Fibroblast of lung (primary cell): Measurements from ENCODE around the gene SYMPK. TPM values are rescaled to one million over a fixed set of nuclear protein-coding genes. Genes with fewer than 3 reads are reported as not detected.

ENCODE experiments used
- DNase-seq, 2 donors: peaks; one replicate each; pipeline versions ENCODE4 v3.0.0 to v3.0.0-alpha.2; 2010; ENCODE audit warnings: low read depth in 2 of 2
- H2AFZ ChIP-seq: 2 replicates; pipeline ENCODE4 v1.5.1; 2012; ENCODE audit warnings: low read length, control low read depth, inconsistent platforms
- H3K27ac ChIP-seq: 2 replicates; pipeline ENCODE4 v1.5.1; 2011; ENCODE audit warnings: low read length, control low read depth; ENCODE audit not compliant: insufficient read depth
- H3K27me3 ChIP-seq: 2 replicates; pipeline ENCODE4 v1.5.1; 2011; ENCODE audit warnings: mild to moderate bottlenecking, low read length; ENCODE audit not compliant: control insufficient read depth, insufficient read depth
- H3K36me3 ChIP-seq: 2 replicates; pipeline ENCODE4 v1.5.1; 2011; ENCODE audit warnings: low read length; ENCODE audit not compliant: control insufficient read depth, insufficient read depth
- H3K4me1 ChIP-seq: 2 replicates; pipeline ENCODE4 v1.5.1; 2011; ENCODE audit warnings: low read length; ENCODE audit not compliant: control insufficient read depth, insufficient read depth; ENCODE audit errors: extremely low read depth
- H3K4me2 ChIP-seq: 2 replicates; pipeline ENCODE4 v1.5.1; 2011; ENCODE audit warnings: low read length, control low read depth; ENCODE audit not compliant: insufficient read depth; ENCODE audit errors: extremely low read depth
- H3K4me3 ChIP-seq, 4 experiments: fragments of 200-600 bp in 1 of 4; sonication (generic) in 1 of 4; replicated peaks in 1 of 4; 2 replicates each; pipeline ENCODE4 v1.5.1; 2011 to 2016; ENCODE audit warnings: low read length in 4 of 4, low read depth in 3 of 4, mild to moderate bottlenecking in 3 of 4, control low read depth in 2 of 4, inconsistent platforms in 1 of 4, mixed read lengths in 1 of 4; ENCODE audit not compliant: insufficient read depth in 1 of 4; ENCODE audit errors: control extremely low read depth in 1 of 4
- H3K79me2 ChIP-seq: 2 replicates; pipeline ENCODE4 v1.5.1; 2012; ENCODE audit warnings: mild to moderate bottlenecking, low read length, inconsistent platforms; ENCODE audit not compliant: control insufficient read depth, insufficient read depth
- H3K9ac ChIP-seq: 2 replicates; pipeline ENCODE4 v1.5.1; 2011; ENCODE audit warnings: mild to moderate bottlenecking, low read length, control low read depth; ENCODE audit not compliant: insufficient read depth
- H3K9me3 ChIP-seq: 2 replicates; pipeline ENCODE4 v1.5.1; 2012; ENCODE audit warnings: low read depth, low read length; ENCODE audit not compliant: control insufficient read depth, insufficient read depth
- H4K20me1 ChIP-seq: 2 replicates; pipeline ENCODE4 v1.5.1; 2011; ENCODE audit warnings: low read length; ENCODE audit not compliant: control insufficient read depth, insufficient read depth; ENCODE audit errors: extremely low read depth
- CTCF ChIP-seq, 2 donors: IDR thresholded peaks in 1 of 2; conservative IDR thresholded peaks in 1 of 2; 1 replicate in 1 of 2; 2 replicates in 1 of 2; pipeline ENCODE4 v1.5.1; 2011 to 2012; ENCODE audit warnings: low read length in 2 of 2, control low read depth in 1 of 2, inconsistent platforms in 1 of 2, low read depth in 1 of 2, mild to moderate bottlenecking in 1 of 2
- EZH2 ChIP-seq: IDR thresholded peaks from 2 replicates; pipeline ENCODE4 v1.5.1; 2012; ENCODE audit warnings: low read length, control low read depth, mild to moderate bottlenecking; ENCODE audit errors: missing control alignments
- polyA plus RNA-seq, 2 donors: library from polyadenylated mRNA; depleted of rRNA in 1 of 2; stranded (reverse) in 1 of 2; unstranded in 1 of 2; fragments of >200 nt; gene quantifications; 2 replicates each; pipeline ENCODE4 v1.2.1, GENCODE V29; 2011 to 2012; ENCODE audit warnings: missing spikeins in 1 of 2
- total RNA-seq: library from RNA; depleted of rRNA; stranded (reverse); fragments of >200 nt; gene quantifications from 2 replicates; pipeline ENCODE4 v1.2.1, GENCODE V29; 2014

Gene SYMPK
- total and polyA plus RNA-seq, 2 donors (not counting 1 experiment from before 2014, with no cell fraction given) = 32.2 to 48.2 TPM

- Histone ChIP-seq H4K20me1 (no peaks in the 10 kb centered on the region), H3K36me3 (peaks cover 2% of the 10 kb centered on the region), H3K4me2 (no peak overlapping the region), H3K9me3 (no peaks in the 10 kb centered on the region), H3K79me2 (peaks cover 4% of the 10 kb centered on the region), H3K4me1 (peaks cover 24% of the 10 kb centered on the region), H3K9ac (no peak overlapping the region), H2AFZ (no peak overlapping the region), H3K27ac (no peak overlapping the region), H3K4me3 (no peak overlapping the region), H3K27me3 (no peaks in the 10 kb centered on the region)
- no peak for DNase-seq
- TF ChIP-seq EZH2 = no peak
- no peak for TF ChIP-seq CTCF (conservative IDR thresholded peaks at IDR 0.05 in 1 of 2, IDR thresholded peaks at IDR 0.05 in 1 of 2; ENCODE audit: low read depth in 1 of 2, low read length in 2 of 2)
Measured at GRCh38 chr19:45765702-45766295, 97.1 kb downstream of the SYMPK start.

Other genes starting within 250 kb of the SYMPK start
- 34.7 and 69.9 TPM in 2 replicates for gene EML2, start 223.8 kb downstream of the SYMPK start, total RNA-seq
- 11.0 and 11.2 TPM in 2 replicates for gene EML2, start 223.8 kb downstream of the SYMPK start, polyA plus RNA-seq
- gene GIPR, start 194.9 kb downstream of the SYMPK start, total RNA-seq = not detected in 2 replicates
- 0.05 and 0.25 TPM in 2 replicates for gene GIPR, start 194.9 kb downstream of the SYMPK start, polyA plus RNA-seq
- 361 and 362 TPM in 2 replicates for gene SNRPD2, start 171.2 kb downstream of the SYMPK start, total RNA-seq
- 440 and 635 TPM in 2 replicates for gene SNRPD2, start 171.2 kb downstream of the SYMPK start, polyA plus RNA-seq
- 4.9 and 9.4 TPM in 2 replicates for gene QPCTL, start 170.5 kb downstream of the SYMPK start, total RNA-seq
- gene QPCTL, start 170.5 kb downstream of the SYMPK start, polyA plus RNA-seq = 4.6 and 5.8 TPM in 2 replicates
- gene FBXO46, start 132.3 kb downstream of the SYMPK start, total RNA-seq = 3.1 and 3.3 TPM in 2 replicates
- 1.6 and 2.0 TPM in 2 replicates for gene FBXO46, start 132.3 kb downstream of the SYMPK start, polyA plus RNA-seq
- not detected in 2 replicates for gene MEIOSIN, start 129.7 kb downstream of the SYMPK start, total RNA-seq
- not detected in 2 replicates for gene MEIOSIN, start 129.7 kb downstream of the SYMPK start, polyA plus RNA-seq
- 10.7 and 11.6 TPM in 2 replicates for gene SIX5, start 93.9 kb downstream of the SYMPK start, total RNA-seq
- 3.4 and 3.7 TPM in 2 replicates for gene SIX5, start 93.9 kb downstream of the SYMPK start, polyA plus RNA-seq
- gene DMPK, start 80.7 kb downstream of the SYMPK start, total RNA-seq = 44.9 and 115 TPM in 2 replicates
- gene DMPK, start 80.7 kb downstream of the SYMPK start, polyA plus RNA-seq = 28.8 and 54.7 TPM in 2 replicates
- gene DMWD, start 70.3 kb downstream of the SYMPK start, total RNA-seq = 24.4 and 33.5 TPM in 2 replicates
- gene DMWD, start 70.3 kb downstream of the SYMPK start, polyA plus RNA-seq = 18.1 and 18.7 TPM in 2 replicates
- 0.17 TPM in 1 of 2 replicates, not detected in the other for gene RSPH6A, start 47.8 kb downstream of the SYMPK start, total RNA-seq
- gene RSPH6A, start 47.8 kb downstream of the SYMPK start, polyA plus RNA-seq = not detected in 2 replicates
- not detected in 2 replicates for gene FOXA3, start 1.2 kb upstream of the SYMPK start, total RNA-seq
- not detected in 2 replicates for gene FOXA3, start 1.2 kb upstream of the SYMPK start, polyA plus RNA-seq
- gene IRF2BP1, start 23.0 kb upstream of the SYMPK start, total RNA-seq = 22.9 and 23.1 TPM in 2 replicates
- 3.6 and 4.0 TPM in 2 replicates for gene IRF2BP1, start 23.0 kb upstream of the SYMPK start, polyA plus RNA-seq
- gene MYPOP, start 39.5 kb upstream of the SYMPK start, total RNA-seq = 1.3 TPM in 2 replicates
- gene MYPOP, start 39.5 kb upstream of the SYMPK start, polyA plus RNA-seq = 0.81 and 1.1 TPM in 2 replicates
- gene NANOS2, start 51.6 kb upstream of the SYMPK start, total RNA-seq = not detected in 2 replicates
- gene NANOS2, start 51.6 kb upstream of the SYMPK start, polyA plus RNA-seq = not detected in 2 replicates
- not detected in 2 replicates for gene NOVA2, start 110.7 kb upstream of the SYMPK start, total RNA-seq
- gene NOVA2, start 110.7 kb upstream of the SYMPK start, polyA plus RNA-seq = 0.01 and 0.03 TPM in 2 replicates
- gene CCDC61, start 132.3 kb upstream of the SYMPK start, total RNA-seq = 5.6 and 8.9 TPM in 2 replicates
- gene CCDC61, start 132.3 kb upstream of the SYMPK start, polyA plus RNA-seq = 4.5 and 5.0 TPM in 2 replicates
- gene PGLYRP1, start 159.9 kb upstream of the SYMPK start, total RNA-seq = not detected in 2 replicates
- not detected in 2 replicates for gene PGLYRP1, start 159.9 kb upstream of the SYMPK start, polyA plus RNA-seq
- gene IGFL4, start 177.9 kb upstream of the SYMPK start, total RNA-seq = not detected in 2 replicates
- not detected in 2 replicates for gene IGFL4, start 177.9 kb upstream of the SYMPK start, polyA plus RNA-seq